Fibroblast of upper back skin (primary cell): ENCODE measurements around the gene LMO7.
"Not testable (repeated sequence)": the region's sequence is repeated elsewhere in the genome, so short reads cannot be mapped to it uniquely, and the experiment has no call there.

Experiments used
- DNase-seq: peaks from one replicate; pipeline ENCODE4 v3.0.0-alpha.2; 2013

LMO7 gene

GRCh38 chr13:75702476-75702875 is 66.3 kb downstream of the LMO7 start:
- no peak for DNase-seq

GRCh38 chr13:75703769-75704168 is 67.6 kb downstream of the LMO7 start:
- DNase-seq: no peak

GRCh38 chr13:75704194-75704926 is 68.2 kb downstream of the LMO7 start:
- peak; percentile 71 for DNase-seq

- DNase-seq: no peak
Measured at GRCh38 chr13:75704927-75705288, 68.8 kb downstream of the LMO7 start.

GRCh38 chr13:75705395-75705794 is 69.3 kb downstream of the LMO7 start:
- DNase-seq: peak; percentile 39

- no peak for DNase-seq
Measured at GRCh38 chr13:75705908-75706307, 69.8 kb downstream of the LMO7 start.

GRCh38 chr13:75713852-75714251 is 77.7 kb downstream of the LMO7 start:
- DNase-seq: no peak

GRCh38 chr13:75715601-75716523 is 79.7 kb downstream of the LMO7 start:
- DNase-seq: no peak

- DNase-seq: no peak
Measured at GRCh38 chr13:75717525-75717924, 81.4 kb downstream of the LMO7 start.

- no peak for DNase-seq
Measured at GRCh38 chr13:75721307-75721706, 85.2 kb downstream of the LMO7 start.

- DNase-seq: peak; percentile 25
Measured at GRCh38 chr13:75723901-75724300, 87.8 kb downstream of the LMO7 start.

GRCh38 chr13:75724752-75725517 is 88.8 kb downstream of the LMO7 start:
- DNase-seq: no peak

- DNase-seq: no peak
Measured at GRCh38 chr13:75725736-75726135, 89.6 kb downstream of the LMO7 start.

- no peak for DNase-seq
Measured at GRCh38 chr13:75726306-75726705, 90.2 kb downstream of the LMO7 start.

- DNase-seq: not testable (repeated sequence)
Measured at GRCh38 chr13:75733113-75733512, 97.0 kb downstream of the LMO7 start.

- no peak for DNase-seq
Measured at GRCh38 chr13:75736173-75736572, 100.0 kb downstream of the LMO7 start.

GRCh38 chr13:75738841-75739240 is 102.7 kb downstream of the LMO7 start:
- no peak for DNase-seq

GRCh38 chr13:75739244-75739868 is 103.2 kb downstream of the LMO7 start:
- DNase-seq: no peak

- peak; percentile 28 for DNase-seq
Measured at GRCh38 chr13:75740031-75740430, 103.9 kb downstream of the LMO7 start.

- not testable (repeated sequence) for DNase-seq
Measured at GRCh38 chr13:75743072-75743471, 106.9 kb downstream of the LMO7 start.

- DNase-seq: no peak
Measured at GRCh38 chr13:75744127-75744526, 108.0 kb downstream of the LMO7 start.

GRCh38 chr13:75745387-75745786 is 109.3 kb downstream of the LMO7 start:
- no peak for DNase-seq

GRCh38 chr13:75748874-75749273 is 112.7 kb downstream of the LMO7 start:
- no peak for DNase-seq
